AML-193 (cell line): ENCODE results near the gene SNX17.
"Not testable (repeated sequence)": the region's sequence is repeated elsewhere in the genome, so short reads cannot be mapped to it uniquely, and the experiment has no call there.

ENCODE experiments used
- DNase-seq, 2 experiments: peaks; one replicate each; lab custom pipeline; 2025; lab: John Stamatoyannopoulos, UW

Gene SNX17, protein sequence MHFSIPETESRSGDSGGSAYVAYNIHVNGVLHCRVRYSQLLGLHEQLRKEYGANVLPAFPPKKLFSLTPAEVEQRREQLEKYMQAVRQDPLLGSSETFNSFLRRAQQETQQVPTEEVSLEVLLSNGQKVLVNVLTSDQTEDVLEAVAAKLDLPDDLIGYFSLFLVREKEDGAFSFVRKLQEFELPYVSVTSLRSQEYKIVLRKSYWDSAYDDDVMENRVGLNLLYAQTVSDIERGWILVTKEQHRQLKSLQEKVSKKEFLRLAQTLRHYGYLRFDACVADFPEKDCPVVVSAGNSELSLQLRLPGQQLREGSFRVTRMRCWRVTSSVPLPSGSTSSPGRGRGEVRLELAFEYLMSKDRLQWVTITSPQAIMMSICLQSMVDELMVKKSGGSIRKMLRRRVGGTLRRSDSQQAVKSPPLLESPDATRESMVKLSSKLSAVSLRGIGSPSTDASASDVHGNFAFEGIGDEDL

DNA sequence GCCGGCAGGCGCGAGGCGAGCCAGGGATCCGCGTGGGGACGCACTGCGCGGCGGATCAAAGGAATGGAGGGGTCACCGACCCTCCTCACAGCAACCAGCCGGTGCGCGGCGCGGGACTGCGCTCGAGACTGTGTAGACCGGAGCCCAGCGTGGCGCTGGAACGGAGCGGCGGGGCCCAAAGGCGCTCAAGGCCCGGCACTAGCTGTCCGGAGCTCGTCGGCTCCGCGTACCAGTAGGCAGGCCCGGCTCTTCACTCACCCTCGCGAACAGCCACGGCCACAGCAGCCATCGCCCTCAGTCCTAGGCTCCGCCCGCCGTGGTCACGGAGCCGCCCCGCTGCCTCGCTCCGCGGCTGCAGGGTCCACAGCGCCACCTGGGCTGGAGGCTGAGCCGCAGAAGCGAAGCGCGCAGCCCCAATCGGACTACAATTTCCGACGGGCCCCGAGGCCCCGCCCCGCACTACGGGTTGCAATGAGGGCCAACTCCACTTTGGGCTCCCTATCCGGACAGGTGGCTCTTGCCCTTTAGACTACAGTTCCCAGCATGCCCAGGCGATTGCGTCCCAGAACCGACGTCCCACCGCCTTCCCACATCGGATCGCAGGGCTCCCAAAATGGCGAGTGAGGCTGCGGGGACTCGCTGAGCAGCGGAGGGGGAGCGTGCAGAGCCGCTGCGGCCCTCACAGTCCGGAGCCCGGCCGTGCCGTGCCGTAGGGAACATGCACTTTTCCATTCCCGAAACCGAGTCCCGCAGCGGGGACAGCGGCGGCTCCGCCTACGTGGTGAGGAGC is at the start of gene SNX17, which contains the start of gene EIF2B4:
Gene SNX17, plus strand, starts transcription at position 591 of the 790 bp plus-strand sequence. Its CDS starts 128 bp downstream, at position 719.
Gene EIF2B4, minus strand, starts transcription at position 313 of the 790 bp plus-strand sequence. Its CDS starts 24 bp downstream, at position 289.
- peak; percentile 96 to 98 for DNase-seq

DNA sequence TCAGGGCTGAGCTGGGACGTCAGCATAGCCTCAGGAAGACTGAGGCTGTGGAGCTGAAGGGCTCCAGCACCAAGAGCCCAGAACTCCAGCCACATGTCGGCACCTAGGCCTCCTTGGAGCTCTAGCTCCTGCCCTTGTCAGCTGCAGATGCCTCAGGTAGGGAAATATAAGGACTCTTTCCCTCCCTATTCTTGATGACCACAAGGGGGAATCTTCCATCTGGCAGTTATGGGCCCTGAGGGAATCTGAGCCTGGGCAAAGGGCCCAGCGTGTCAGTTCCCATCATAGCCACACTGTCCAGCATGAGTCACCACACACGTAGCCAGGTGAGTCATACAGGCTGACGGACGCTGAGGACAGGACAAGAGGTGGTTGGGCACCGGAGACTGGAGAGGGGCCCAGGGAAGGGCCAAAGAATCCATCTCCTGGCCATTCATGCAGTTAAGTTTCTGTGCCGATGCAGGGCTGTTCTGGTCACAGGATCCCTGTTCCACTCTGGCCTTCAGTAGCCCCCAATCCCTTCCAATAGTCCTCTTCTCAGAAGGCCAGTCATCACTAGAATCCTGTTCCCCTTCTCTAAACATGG is 49.4 kb upstream of the SNX17 start:
- no peak for DNase-seq

- peak in 1 of 2 experiments; percentile 50 for DNase-seq
Observed at GRCh38 chr2:27322301-27322765, 48.1 kb upstream of the SNX17 start.

- peak; percentile 84 to 85 for DNase-seq
Observed at GRCh38 chr2:27322766-27323595, 47.4 kb upstream of the SNX17 start, which contains the start of gene MPV17. TSS of gene MPV17 (minus strand) at chr2:27323097. CDS start at chr2:27322517, 580 bp downstream.

DNA sequence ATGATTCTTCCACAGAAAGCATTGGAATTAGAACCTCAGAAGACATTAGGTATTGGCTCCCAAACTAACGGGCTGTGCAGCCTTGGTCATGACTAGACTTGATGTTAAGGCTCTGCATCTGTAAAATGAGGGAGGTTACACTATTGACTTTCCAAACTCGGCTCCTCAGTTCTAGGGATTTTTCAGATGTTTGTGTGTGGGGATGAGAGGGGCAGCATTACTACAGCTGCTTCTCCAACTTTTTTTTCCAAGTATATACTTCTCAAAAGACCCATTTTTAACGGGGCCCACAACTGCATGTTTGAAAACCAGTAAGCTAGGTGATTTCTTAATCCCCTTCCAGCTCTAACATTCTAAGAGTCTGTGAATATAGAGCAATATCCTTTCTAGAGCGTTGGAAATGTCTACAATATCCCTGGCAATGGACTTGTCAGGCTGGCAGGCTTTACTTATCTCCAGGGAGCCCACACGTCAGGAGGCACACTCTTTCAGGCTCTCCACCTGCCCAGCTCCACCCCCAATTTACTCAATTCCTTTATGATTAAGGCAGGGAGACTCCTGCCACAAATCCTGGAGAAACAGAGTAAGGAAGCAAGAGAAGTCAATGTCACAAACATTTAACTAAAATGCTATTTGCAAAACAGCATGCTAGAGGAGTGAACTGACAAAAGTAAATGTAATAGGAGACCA is 46.7 kb upstream of the SNX17 start:
- DNase-seq, result no peak

- peak; percentile 6 to 9 for DNase-seq
Observed at GRCh38 chr2:27324720-27325119, 45.7 kb upstream of the SNX17 start.

DNA sequence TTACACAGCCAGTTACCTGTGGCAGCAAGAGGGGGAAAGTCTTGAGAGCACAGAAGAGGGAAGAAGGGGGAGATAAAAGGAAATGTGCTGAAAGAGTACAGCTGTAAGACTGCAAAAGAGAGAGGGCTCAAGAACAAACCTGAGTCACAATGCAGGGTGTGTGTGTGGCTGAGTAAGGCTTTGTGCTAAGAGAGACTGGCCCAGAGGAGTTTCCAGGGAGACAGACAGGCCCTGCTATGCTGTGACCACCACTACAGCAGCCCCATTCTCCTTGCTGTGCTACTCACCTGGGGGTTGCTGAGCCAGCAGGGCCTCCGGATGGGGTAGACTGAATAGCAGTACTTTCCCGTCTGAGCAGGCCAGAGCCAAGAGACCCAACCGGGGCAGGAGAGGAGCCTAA is 35.1 kb upstream of the SNX17 start:
- no peak for DNase-seq

DNA sequence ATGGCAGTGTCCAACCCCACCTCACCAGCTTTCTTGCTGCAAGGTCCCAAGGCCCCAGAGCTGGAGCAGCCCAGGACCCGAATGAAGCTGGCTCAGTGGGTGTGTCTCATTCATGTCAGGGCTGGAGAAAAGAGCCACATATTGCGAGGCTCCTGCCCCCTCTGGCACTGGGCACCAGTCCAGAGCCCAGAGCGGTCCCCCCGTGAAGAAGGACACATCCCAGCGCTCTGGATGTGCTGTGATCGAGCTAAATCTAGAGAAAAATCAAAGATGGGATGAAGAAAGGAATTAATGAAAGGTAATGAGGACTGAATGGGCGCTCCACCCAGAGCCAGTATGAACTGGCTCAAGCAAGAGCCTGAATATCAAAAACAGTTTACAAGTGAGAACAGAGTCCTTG is 34.2 kb upstream of the SNX17 start:
- no peak for DNase-seq

- DNase-seq, result no peak
Observed at GRCh38 chr2:27347641-27348040, 22.8 kb upstream of the SNX17 start.

- DNase-seq, result no peak
Observed at GRCh38 chr2:27350106-27350693, 20.2 kb upstream of the SNX17 start.

DNA sequence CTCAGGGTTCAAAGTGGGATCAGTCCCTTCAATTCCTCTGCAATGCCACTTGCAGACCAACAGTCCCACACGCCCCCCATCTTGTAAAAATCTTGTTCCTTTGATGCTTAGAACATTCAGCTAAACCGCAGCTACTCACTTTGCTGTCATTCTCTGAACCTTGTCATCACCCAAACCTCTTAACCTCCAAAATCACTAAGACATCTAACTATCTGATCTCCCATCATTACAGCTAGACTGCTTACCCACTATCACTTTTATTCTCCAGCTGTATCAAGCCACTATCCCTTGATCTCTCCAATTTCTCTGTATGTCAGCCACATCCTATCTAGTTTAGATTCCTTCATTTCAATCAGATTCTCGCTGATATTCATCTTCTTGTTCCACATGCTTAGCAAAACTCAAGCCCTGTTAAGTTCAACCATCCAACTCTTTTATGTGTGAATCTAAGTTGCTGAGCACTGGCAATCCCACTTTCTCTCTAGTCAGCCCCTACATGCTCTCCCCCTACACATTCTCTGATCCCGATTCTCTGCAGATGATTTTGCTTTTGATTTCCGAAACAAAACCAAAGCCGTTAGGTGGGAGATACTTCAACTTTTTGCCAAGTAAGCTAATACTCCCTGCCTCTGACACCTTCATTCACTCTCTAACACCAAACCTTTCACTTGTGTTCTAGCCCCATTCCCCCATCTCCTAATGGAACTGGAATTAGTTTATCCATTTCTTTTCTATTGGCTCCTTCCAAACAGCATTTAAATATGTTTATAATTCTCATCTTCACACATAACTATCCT is 18.4 kb upstream of the SNX17 start:
- no peak for DNase-seq

DNA sequence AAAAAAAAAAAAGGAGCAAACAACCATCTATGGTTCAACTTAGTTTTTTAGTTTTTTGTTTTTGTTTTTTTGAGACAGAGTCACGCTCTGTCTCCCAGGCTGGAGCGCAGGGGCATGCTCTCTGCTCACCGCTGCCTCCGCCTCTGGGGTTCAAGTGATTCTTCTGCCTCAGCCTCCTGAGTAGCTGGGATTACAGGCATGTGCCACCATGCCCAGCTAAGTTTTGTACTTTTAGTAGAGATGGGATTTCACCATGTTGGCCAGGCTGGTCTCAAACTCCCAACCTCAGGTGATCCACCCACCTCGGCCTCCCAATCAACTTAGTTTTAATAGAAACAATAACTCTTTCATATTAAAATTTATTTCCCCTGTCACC is 17.0 kb upstream of the SNX17 start:
- DNase-seq, result not testable (repeated sequence)

DNA sequence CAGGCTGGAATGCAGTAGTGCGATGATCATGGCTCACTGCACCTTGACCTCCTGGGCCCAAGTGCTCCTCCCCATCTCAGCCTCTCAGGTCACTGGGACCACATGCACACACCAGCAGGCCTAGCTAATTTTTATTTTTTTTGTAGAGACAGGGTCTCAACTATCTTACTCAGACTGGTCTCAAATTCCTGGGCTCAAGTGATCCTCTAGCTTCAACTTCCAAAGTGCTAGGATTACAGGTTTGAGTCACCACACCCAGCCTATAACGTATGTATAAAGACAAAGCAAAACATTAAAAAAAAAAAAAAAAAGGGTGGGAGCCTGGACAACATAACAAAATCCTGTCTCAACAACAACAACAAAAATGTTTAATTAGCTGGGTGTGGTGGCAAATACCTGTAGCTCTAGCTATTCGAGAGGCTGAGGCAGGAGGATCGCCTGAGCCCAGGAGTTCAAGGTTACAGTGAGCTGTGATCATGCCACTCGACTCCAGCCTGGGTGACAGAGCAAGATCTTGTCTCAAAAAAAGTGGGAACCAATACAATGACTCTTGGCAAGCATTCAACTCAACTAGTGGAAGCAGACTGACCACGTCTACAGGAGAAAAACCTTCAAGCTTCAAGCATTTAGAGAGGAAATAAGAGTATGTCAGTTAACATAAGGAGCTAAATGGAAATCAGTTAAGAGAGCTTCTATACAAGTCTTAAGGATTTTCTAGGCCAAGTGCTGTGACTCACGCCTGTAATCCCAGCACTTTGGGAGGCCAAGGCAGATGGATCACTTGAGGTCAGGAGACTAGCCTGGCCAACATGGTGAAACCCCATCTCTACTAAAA is 16.4 kb upstream of the SNX17 start:
- DNase-seq, result peak; percentile 44 to 67

DNA sequence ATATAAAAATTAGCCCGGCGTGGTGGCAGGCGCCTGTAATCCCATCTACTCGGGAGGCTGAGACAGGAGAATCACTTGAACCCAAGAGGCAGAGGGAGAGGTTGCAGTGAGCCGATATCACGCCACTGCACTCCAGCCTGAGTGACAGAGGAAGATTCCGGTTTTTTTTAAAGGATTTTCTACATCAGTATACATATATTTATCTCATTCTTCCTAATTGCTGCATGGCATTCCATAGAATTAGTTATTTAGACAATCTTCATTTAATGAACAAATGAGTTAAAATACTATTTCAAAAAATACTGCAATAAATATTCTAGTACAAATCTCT is 15.9 kb upstream of the SNX17 start:
- DNase-seq, result no peak

- peak; percentile 64 to 69 for DNase-seq
Observed at GRCh38 chr2:27356056-27356381, 14.4 kb upstream of the SNX17 start.

DNA sequence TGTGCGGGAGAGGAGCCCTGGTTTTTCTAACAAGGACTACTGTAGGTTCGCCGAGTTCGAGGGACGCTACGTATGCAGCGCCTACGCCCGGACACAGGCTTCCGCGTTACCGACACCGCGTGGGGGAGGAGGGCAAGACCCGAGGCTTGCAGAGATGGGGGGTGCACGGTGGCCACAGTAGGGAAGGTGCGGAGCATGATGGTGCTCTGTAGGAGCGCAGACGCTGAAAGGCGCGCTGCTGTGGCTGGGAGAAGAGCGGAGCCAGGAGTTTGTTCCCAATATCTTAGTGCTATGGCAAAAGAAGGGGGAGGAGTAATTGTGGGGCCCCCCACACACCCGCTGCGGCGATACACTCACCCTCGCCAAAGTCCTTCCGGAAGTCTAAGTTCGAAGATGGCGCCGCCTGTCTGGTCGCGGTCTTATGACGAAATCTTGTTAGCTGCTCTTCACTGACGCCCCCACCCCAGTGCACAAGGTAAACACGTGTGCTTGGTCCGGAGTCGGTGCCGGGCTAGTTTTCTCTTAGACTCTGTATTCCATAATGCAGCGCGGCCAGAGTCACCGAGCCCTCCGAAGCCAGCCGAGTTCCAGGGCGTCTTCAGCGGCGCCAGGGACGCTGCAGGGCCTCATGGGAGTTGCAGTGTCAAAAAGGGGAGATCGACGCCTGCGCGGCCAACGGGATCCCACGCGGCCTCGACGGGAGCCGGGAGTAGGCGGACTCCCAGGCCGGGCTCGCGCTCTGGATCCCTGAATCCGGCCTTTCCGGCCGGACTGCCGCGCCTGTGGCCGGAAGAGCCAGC is 13.8 kb upstream of the SNX17 start, which contains the start of gene GTF3C2:
Gene GTF3C2, minus strand, starts transcription at position 383 of the 800 bp plus-strand sequence. CDS start 13,210 bp downstream, outside the sequence.
- peak; percentile 92 to 95 for DNase-seq

DNA sequence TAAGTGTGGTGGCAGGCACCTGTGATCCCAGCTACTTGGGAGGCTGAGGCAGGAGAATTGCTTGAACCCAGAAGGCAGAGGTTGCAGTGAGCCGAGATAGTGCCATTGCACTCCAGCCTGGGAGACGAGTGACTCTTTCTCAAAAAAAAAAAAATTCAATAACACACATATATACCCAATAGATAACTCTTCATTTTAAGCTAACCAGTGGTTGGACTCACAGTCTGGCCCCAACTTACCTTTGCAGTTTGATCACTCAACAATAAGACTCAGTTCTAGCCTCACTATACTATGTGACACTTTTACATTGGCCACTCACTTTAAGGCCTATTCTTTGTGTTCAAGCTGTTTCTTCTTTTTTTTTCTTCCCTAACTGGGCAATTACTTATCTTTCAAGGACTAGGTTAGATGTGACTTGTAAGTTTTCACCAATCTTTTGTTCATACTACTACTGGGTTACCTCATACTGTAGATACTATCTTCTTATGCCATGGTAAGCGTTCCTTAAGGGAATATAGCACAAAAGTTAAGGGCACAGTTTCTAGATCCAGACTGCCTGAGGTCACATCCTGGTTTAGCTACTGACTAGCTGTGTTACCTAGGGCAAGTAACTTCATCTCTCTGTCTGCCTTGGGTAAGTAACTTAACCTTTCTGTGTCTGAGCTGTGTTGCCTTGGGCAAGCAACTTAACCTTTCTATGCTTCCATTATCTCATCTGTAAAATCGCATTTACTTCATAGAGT is 7.6 kb upstream of the SNX17 start:
- no peak for DNase-seq
